ENCODE measurements around the gene TBC1D22A.

DNA sequence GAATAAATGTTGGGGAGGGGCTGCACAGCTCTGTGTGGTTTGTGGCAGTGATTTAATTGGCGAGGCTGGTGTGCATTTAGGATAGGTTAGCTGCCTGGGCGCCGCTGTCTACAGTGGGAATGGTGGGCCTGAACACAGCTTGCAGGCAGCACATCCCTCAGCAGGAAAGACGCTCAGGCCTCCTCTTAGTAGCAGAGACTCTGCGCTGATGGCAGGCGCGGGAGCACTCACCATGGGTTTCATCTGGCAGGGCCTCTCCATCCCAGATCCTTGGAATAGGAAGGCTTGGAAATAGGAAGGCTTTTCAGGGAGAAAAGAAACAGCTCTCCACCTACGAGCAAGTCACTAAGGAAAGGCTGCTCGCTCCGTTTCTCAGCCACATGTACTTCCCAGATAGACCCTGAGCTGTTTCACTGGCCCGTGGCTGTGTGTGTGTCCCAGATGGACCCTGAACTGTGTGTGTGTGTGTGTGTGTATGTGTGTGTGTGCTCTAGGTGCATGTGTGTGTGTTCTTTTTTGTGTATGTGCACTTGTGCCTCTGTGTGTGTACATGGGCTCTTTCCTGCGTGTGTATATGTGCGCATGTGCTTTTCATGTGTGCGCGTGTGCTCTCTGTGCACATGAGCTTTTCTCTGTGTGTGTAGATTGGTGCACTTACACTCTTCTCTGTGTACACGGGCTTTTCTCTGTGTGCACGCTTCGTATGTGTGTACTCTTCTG is 144.0 kb downstream of the TBC1D22A start:
- TF ChIP-seq SMC3 (IDR thresholded peaks at IDR 0.05; ENCODE audit: low read depth, low read length) (no peak), YY1 (IDR thresholded peaks at IDR 0.05; ENCODE audit: low read depth) (no peak)
